Sigmoid colon (tissue), 7 donors: Measurements from ENCODE around the gene COG4. TPM values are rescaled to one million over a fixed set of nuclear protein-coding genes. Genes with fewer than 3 reads are reported as not detected.

ENCODE experiments used
- DNase-seq: peaks from one replicate; pipeline ENCODE4 v3.0.0-alpha.2; 2019
- H3K27ac ChIP-seq, 4 donors: fragments of 200-600 bp; sonication (generic); one replicate each; pipeline ENCODE4 v1.5.1; 2016 to 2019; ENCODE audit warnings: mild to moderate bottlenecking in 1 of 4
- H3K27me3 ChIP-seq, 3 donors: fragments of 200-600 bp; sonication (generic); one replicate each; pipeline ENCODE4 v1.5.1; 2019; ENCODE audit warnings: mild to moderate bottlenecking in 1 of 3
- H3K36me3 ChIP-seq, 4 donors: fragments of 200-600 bp; sonication (generic); one replicate each; pipeline ENCODE4 v1.5.1; 2016 to 2019
- H3K4me1 ChIP-seq, 4 donors: fragments of 200-600 bp; sonication (generic); one replicate each; pipeline ENCODE4 v1.5.1; 2017 to 2019
- H3K4me3 ChIP-seq, 4 donors: fragments of 200-600 bp; sonication (generic); one replicate each; pipeline ENCODE4 v1.5.1; 2017 to 2019; ENCODE audit warnings: mild to moderate bottlenecking in 2 of 4, moderate library complexity in 1 of 4
- H3K9me3 ChIP-seq, 4 donors: fragments of 200-600 bp in 3 of 4; sonication (generic) in 3 of 4; one replicate each; pipeline versions ENCODE4 v1.5.1 to v1.6.1; 2013 to 2019
- CTCF ChIP-seq, 4 experiments: fragments of 450-650 bp in 3 of 4; fragments of 200-600 bp in 1 of 4; IDR thresholded peaks; one replicate each; pipeline ENCODE4 v1.5.1; 2016 to 2019; ENCODE audit warnings: antibody characterized with exemption in 4 of 4, mild to moderate bottlenecking in 3 of 4, moderate library complexity in 2 of 4
- EP300 ChIP-seq, 4 donors: sonication (generic); formaldehyde crosslinking; IDR thresholded peaks; one replicate each; pipeline ENCODE4 v1.6.1; 2017; ENCODE audit warnings: antibody characterized with exemption in 4 of 4
- POLR2A ChIP-seq, 2 donors: fragments of 450-650 bp; IDR thresholded peaks; one replicate each; pipeline ENCODE4 v1.6.1; 2016; ENCODE audit warnings: antibody characterized with exemption in 2 of 2, mild to moderate bottlenecking in 2 of 2, moderate library complexity in 2 of 2
- POLR2AphosphoS5 ChIP-seq, 4 donors: sonication (generic); formaldehyde crosslinking; IDR thresholded peaks; one replicate each; pipeline ENCODE4 v1.6.1; 2017; ENCODE audit warnings: antibody characterized with exemption in 4 of 4
- WGBS, 2 donors: extraction: QIAGEN DNeasy Blood & Tissue Kit; methylation state at CpG; one replicate each; pipeline ENCODE4 v1.1.7; 2013; 5-methylcytosine and 5-hydroxymethylcytosine counted together
- intact Hi-C: fragments of 100-400 bp; cut with DNase I; formaldehyde crosslinking; loops from one replicate; pipeline ENCODE4 v1.15.1; 2023
- polyA plus RNA-seq, 3 donors: library from polyadenylated mRNA; stranded (reverse); fragments of 200-250 nt; gene quantifications; one replicate each; pipeline ENCODE4 v1.2.3, GENCODE V29; 2013
- total RNA-seq, 4 donors: library from RNA; depleted of rRNA; stranded (reverse); fragments of >200 nt; gene quantifications; one replicate each; pipeline ENCODE4 v1.1.0, GENCODE V29; 2016
- donor health status: healthy with polysubstance abuse.
- donor health status: Bipolar disorder and iron deficiency.
- donor health status: healthy.

The COG4 gene
- total and polyA plus RNA-seq, 7 donors: 25.2 to 51.0 (median 32.7) TPM

GRCh38 chr16:70494777-70495176 lies 28.6 kb downstream of the COG4 start:
- H3K9me3 ChIP-seq: no peaks in the 10 kb centered on the region
- H3K27me3 ChIP-seq: no peaks in the 10 kb centered on the region
- intact Hi-C loops: no loop called here
- DNase-seq: no peak
- H3K36me3 ChIP-seq: peaks cover 22 to 95% (median 36%) of the 10 kb centered on the region in 4 donors
- no peak overlapping the region for H3K4me3 ChIP-seq
- 91 to 96% methylated on average over 2 of the region's 2 CpGs for WGBS, 2 donors
- TF ChIP-seq POLR2AphosphoS5 (IDR thresholded peaks at IDR 0.05) (no peak), CTCF (IDR thresholded peaks at IDR 0.05) (no peak), POLR2A (IDR thresholded peaks at IDR 0.05) (no peak), EP300 (IDR thresholded peaks at IDR 0.05) (no peak)
- no peaks in the 10 kb centered on the region for H3K4me1 ChIP-seq
- H3K27ac ChIP-seq: no peak overlapping the region

DNA sequence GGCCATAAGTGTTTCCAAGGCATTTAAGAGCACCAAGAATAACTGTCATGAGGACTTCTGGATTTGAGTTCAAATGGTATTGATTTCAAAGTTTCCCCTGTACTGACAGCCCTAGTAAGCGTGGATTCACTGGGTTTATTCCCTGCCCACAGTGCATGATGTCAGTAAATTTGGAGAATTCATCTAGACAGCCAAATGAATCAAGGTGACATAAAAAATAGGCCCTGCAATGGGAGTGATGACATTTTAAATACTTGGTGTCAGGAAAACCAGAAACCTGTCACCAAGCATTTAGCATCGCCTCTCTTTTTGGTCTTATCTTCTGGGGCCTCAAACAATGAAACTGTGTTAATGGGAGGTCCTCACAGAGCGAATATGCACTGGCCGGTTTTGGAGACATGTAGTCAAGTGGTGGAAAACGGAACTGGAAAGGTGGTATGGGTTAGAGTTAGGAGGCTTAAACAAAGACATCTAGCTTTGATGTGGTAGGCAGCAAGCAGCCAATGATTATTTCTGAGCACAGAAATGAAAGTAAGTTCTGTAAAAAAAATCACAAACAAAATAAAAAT lies 29.1 kb downstream of the COG4 start:
- no peak for DNase-seq
- Histone ChIP-seq H3K36me3 (peaks cover 22 to 95% (median 38%) of the 10 kb centered on the region in 4 donors), H3K4me3 (no peak overlapping the region), H3K9me3 (no peaks in the 10 kb centered on the region), H3K27ac (no peak overlapping the region), H3K27me3 (no peaks in the 10 kb centered on the region), H3K4me1 (no peaks in the 10 kb centered on the region)
- intact Hi-C loops: no loop called here
- 67 to 81% methylated on average over 5 of the region's 5 CpGs for WGBS, 2 donors
- no peak for TF ChIP-seq POLR2A (IDR thresholded peaks at IDR 0.05)
- no peak for TF ChIP-seq POLR2AphosphoS5 (IDR thresholded peaks at IDR 0.05)
- TF ChIP-seq CTCF (IDR thresholded peaks at IDR 0.05): no peak
- TF ChIP-seq EP300 (IDR thresholded peaks at IDR 0.05): no peak

- no peak for TF ChIP-seq CTCF (IDR thresholded peaks at IDR 0.05)
- TF ChIP-seq POLR2A (IDR thresholded peaks at IDR 0.05): no peak
- TF ChIP-seq EP300 (IDR thresholded peaks at IDR 0.05): no peak
- no peak for TF ChIP-seq POLR2AphosphoS5 (IDR thresholded peaks at IDR 0.05)
- Histone ChIP-seq H3K4me1 (no peaks in the 10 kb centered on the region), H3K27ac (no peak overlapping the region), H3K36me3 (peaks cover 22 to 95% (median 38%) of the 10 kb centered on the region in 4 donors), H3K4me3 (no peak overlapping the region), H3K27me3 (no peaks in the 10 kb centered on the region), H3K9me3 (no peaks in the 10 kb centered on the region)
- WGBS, 2 donors: 92 to 93% methylated on average over 3 of the region's 3 CpGs
- intact Hi-C loops: no loop called here
- no peak for DNase-seq
Measured at GRCh38 chr16:70493802-70494201, 29.6 kb downstream of the COG4 start.

DNA sequence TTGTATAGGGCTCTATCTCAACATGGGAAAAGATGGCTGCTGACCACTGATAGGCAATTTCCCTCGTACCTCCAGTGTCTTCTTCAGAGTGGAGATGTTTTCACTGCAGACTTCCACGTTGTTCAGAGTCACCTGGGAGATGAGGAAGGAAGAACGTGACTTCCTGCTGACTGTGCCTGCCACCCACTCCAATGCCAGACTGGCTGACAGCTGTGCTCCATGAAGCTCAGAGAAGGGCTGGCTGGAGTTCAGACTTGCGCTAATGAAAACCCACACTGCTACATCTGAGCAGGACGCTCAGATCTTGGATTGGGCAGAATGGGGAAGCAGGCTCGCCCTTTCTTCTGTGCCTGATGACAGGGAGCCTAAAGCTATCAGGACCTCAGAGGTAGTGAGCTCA lies 33.1 kb downstream of the COG4 start:
- H3K9me3 ChIP-seq: no peaks in the 10 kb centered on the region
- H3K36me3 ChIP-seq: peaks cover 0 to 90% (median 14%) of the 10 kb centered on the region in 4 donors
- 74 to 88% methylated on average over 6 of the region's 6 CpGs for WGBS, 2 donors
- TF ChIP-seq POLR2AphosphoS5 (IDR thresholded peaks at IDR 0.05) (no peak), CTCF (IDR thresholded peaks at IDR 0.05) (no peak), EP300 (IDR thresholded peaks at IDR 0.05) (no peak), POLR2A (IDR thresholded peaks at IDR 0.05) (no peak)
- no peak for DNase-seq
- H3K27me3 ChIP-seq: no peaks in the 10 kb centered on the region
- intact Hi-C loops: no loop called here
- H3K27ac ChIP-seq: no peak overlapping the region
- no peaks in the 10 kb centered on the region for H3K4me1 ChIP-seq
- no peak overlapping the region for H3K4me3 ChIP-seq

DNA sequence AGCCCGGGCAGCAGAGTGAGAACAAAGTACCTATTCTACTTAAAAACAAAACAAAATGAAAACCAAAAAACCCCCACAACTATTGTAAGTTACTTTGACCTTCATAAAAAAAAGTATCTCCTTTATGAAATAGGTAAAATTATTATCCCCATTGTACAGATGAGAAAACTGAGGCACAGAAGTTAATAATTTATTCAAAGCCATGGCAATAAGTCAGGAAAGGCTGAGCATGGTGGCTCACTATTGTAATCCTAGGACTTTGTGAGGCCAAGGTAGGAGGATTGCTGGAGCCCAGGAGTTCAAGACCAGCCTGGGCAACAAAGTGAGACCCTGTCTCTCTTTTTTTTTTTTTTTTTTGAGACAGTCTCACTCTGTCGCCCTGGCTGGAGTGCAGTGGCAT lies 38.5 kb downstream of the COG4 start:
- no peaks in the 10 kb centered on the region for H3K4me1 ChIP-seq
- no peak overlapping the region for H3K4me3 ChIP-seq
- no peak overlapping the region for H3K27ac ChIP-seq
- 93 to 95% methylated on average over 2 of the region's 2 CpGs for WGBS, 2 donors
- intact Hi-C loops: no loop called here
- no peak for DNase-seq
- H3K9me3 ChIP-seq: no peaks in the 10 kb centered on the region
- TF ChIP-seq CTCF (IDR thresholded peaks at IDR 0.05) (no peak), POLR2AphosphoS5 (IDR thresholded peaks at IDR 0.05) (no peak), POLR2A (IDR thresholded peaks at IDR 0.05) (no peak), EP300 (IDR thresholded peaks at IDR 0.05) (no peak)
- no peaks in the 10 kb centered on the region for H3K27me3 ChIP-seq
- H3K36me3 ChIP-seq: peaks cover 9 to 80% (median 20%) of the 10 kb centered on the region in 4 donors
